MM.1S (cell line): Measurements from ENCODE around the gene SSU72.
"Not testable (repeated sequence)": the region's sequence is repeated elsewhere in the genome, so short reads cannot be mapped to it uniquely, and the experiment has no call there.

Source experiments
- DNase-seq: peaks from one replicate; pipeline ENCODE4 v3.0.0-alpha.2; 2015
- H2AFZ ChIP-seq: fragments of 300-600 bp; sonication (generic); 2 replicates; pipeline ENCODE4 v1.6.0; 2016; ENCODE audit warnings: antibody characterized with exemption, low read length
- H3F3A ChIP-seq: fragments of 300-600 bp; sonication (generic); 2 replicates; pipeline ENCODE4 v1.6.1; 2016; ENCODE audit warnings: mild to moderate bottlenecking, antibody characterized with exemption, low read length, moderate library complexity, mixed read lengths; ENCODE audit not compliant: insufficient read depth
- H3K27ac ChIP-seq: fragments of 300-600 bp; sonication (generic); 2 replicates; pipeline ENCODE4 v1.5.1; 2016; ENCODE audit warnings: mild to moderate bottlenecking, low read length
- H3K27me3 ChIP-seq: fragments of 300-600 bp; sonication (generic); replicated peaks from 2 replicates; pipeline ENCODE4 v1.6.0; 2016; ENCODE audit warnings: low read length; ENCODE audit not compliant: insufficient read depth
- H3K36me3 ChIP-seq: fragments of 300-600 bp; sonication (generic); replicated peaks from 2 replicates; pipeline ENCODE4 v1.6.1; 2016; ENCODE audit warnings: mild to moderate bottlenecking, low read length, mixed read lengths; ENCODE audit not compliant: insufficient read depth
- H3K4me1 ChIP-seq: fragments of 300-600 bp; sonication (generic); 2 replicates; pipeline ENCODE4 v1.6.1; 2016; ENCODE audit warnings: low read length, mixed read lengths
- H3K4me2 ChIP-seq: fragments of 300-600 bp; sonication (generic); 2 replicates; pipeline ENCODE4 v1.6.0; 2016; ENCODE audit warnings: low read depth, low read length
- H3K4me3 ChIP-seq: fragments of 300-600 bp; sonication (generic); 2 replicates; pipeline ENCODE4 v1.5.1; 2016; ENCODE audit warnings: low read length, mixed read lengths
- H3K79me2 ChIP-seq: fragments of 300-600 bp; sonication (generic); 2 replicates; pipeline ENCODE4 v1.6.1; 2016; ENCODE audit warnings: mixed run types, low read length, mixed read lengths
- H3K9ac ChIP-seq: fragments of 300-600 bp; sonication (generic); 2 replicates; pipeline ENCODE4 v1.6.1; 2016; ENCODE audit warnings: low read length, mixed read lengths
- H3K9me2 ChIP-seq: fragments of 300-600 bp; sonication (generic); replicated peaks from 2 replicates; pipeline ENCODE4 v1.6.1; 2016; ENCODE audit warnings: mild to moderate bottlenecking, low read length, mixed read lengths; ENCODE audit not compliant: insufficient read depth
- H3K9me3 ChIP-seq: fragments of 300-600 bp; sonication (generic); replicated peaks from 2 replicates; pipeline ENCODE4 v1.6.1; 2016; ENCODE audit warnings: mild to moderate bottlenecking, low read length, mixed read lengths; ENCODE audit not compliant: insufficient read depth
- H4K20me1 ChIP-seq: fragments of 300-600 bp; sonication (generic); 2 replicates; pipeline ENCODE4 v1.6.1; 2016; ENCODE audit warnings: mild to moderate bottlenecking, low read length, moderate library complexity, mixed read lengths; ENCODE audit not compliant: insufficient read depth
- EZH2 ChIP-seq: fragments of 300-600 bp; sonication (generic); optimal IDR thresholded peaks from 2 replicates; pipeline ENCODE3; 2017; ENCODE audit warnings: low read depth, mild to moderate bottlenecking, antibody characterized with exemption, low read length, mixed read lengths
- EZH2phosphoT487 ChIP-seq: fragments of 300-600 bp; sonication (generic); IDR thresholded peaks from 2 replicates; pipeline ENCODE4 v1.6.1; 2018; ENCODE audit warnings: antibody characterized with exemption, low read length
- TF ChIP-seq, protein P1 (sequence below): fragments of 300-600 bp; sonication (generic); IDR thresholded peaks from 2 replicates; pipeline ENCODE4 v1.5.1; 2016; ENCODE audit warnings: antibody characterized with exemption, low read length, mixed read lengths

SSU72 gene

GRCh38 chr1:1536019-1536937 is 38.4 kb downstream of the SSU72 start:
- no peak overlapping the region for H3K4me2 ChIP-seq
- H3K4me3 ChIP-seq: no peak overlapping the region
- H3K27ac ChIP-seq: no peak overlapping the region
- H3K9ac ChIP-seq: no peak overlapping the region
- no peaks in the 10 kb centered on the region for H3K27me3 ChIP-seq
- no peak for DNase-seq
- H3K36me3 ChIP-seq: no peaks in the 10 kb centered on the region
- no peaks in the 10 kb centered on the region for H3K9me3 ChIP-seq
- H3K9me2 ChIP-seq: no peaks in the 10 kb centered on the region
- H4K20me1 ChIP-seq: no peaks in the 10 kb centered on the region
- TF ChIP-seq, protein P1, sequence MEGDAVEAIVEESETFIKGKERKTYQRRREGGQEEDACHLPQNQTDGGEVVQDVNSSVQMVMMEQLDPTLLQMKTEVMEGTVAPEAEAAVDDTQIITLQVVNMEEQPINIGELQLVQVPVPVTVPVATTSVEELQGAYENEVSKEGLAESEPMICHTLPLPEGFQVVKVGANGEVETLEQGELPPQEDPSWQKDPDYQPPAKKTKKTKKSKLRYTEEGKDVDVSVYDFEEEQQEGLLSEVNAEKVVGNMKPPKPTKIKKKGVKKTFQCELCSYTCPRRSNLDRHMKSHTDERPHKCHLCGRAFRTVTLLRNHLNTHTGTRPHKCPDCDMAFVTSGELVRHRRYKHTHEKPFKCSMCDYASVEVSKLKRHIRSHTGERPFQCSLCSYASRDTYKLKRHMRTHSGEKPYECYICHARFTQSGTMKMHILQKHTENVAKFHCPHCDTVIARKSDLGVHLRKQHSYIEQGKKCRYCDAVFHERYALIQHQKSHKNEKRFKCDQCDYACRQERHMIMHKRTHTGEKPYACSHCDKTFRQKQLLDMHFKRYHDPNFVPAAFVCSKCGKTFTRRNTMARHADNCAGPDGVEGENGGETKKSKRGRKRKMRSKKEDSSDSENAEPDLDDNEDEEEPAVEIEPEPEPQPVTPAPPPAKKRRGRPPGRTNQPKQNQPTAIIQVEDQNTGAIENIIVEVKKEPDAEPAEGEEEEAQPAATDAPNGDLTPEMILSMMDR: no peak
- no peak for TF ChIP-seq EZH2
- no peaks in the 10 kb centered on the region for H3K79me2 ChIP-seq
- no peak overlapping the region for H2AFZ ChIP-seq
- no peaks in the 10 kb centered on the region for H3K4me1 ChIP-seq
- H3F3A ChIP-seq: no peaks in the 10 kb centered on the region

DNA sequence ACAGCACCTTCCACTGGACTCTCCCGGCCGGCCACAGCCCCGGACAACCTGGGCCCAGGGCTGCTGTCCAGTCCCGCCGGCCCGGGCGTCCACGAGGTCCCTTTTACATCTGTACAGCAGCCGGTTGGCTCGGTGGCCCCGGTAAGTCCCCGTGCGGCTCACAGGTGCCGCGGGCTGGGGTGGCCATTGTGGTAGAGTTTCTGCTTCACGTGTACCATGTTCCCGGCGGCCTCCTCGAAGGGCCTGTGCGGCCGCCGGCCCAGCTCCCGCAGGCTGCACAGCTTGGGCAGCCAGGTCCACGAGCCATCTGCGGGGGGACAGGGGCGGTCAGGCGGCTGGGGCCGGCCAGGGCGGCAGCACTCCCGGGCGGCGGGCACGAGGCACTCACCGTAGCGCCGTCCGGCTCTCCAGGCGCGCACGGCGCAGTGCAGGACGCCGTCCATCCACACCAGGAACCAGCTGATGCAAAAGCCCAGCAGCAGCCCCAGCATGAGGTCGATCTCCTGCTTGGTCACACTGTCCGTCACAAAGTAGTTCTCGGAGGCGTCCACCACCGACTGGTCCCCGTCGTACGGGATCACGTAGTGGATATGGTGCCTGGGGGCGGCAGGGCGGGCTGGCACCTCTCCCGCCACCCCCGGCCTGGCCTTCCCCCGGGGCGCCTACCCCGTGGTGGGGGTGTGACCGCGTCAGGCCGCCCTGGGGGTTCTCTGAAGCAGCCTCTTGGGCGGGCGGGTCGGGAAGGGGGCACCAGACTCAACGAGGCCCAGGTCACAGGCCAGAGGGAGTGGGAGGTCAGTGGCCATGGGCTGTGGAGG is 39.3 kb downstream of the SSU72 start:
- H3K9me3 ChIP-seq: no peaks in the 10 kb centered on the region
- H3K4me3 ChIP-seq: no peak overlapping the region
- no peaks in the 10 kb centered on the region for H4K20me1 ChIP-seq
- H3K4me1 ChIP-seq: no peaks in the 10 kb centered on the region
- TF ChIP-seq EZH2: no peak
- TF ChIP-seq, protein P1: no peak
- no peak for TF ChIP-seq EZH2phosphoT487
- no peak overlapping the region for H3K9ac ChIP-seq
- no peaks in the 10 kb centered on the region for H3F3A ChIP-seq
- H2AFZ ChIP-seq: no peak overlapping the region
- H3K9me2 ChIP-seq: no peaks in the 10 kb centered on the region
- H3K36me3 ChIP-seq: no peaks in the 10 kb centered on the region
- DNase-seq: no peak
- H3K27me3 ChIP-seq: no peaks in the 10 kb centered on the region
- no peaks in the 10 kb centered on the region for H3K79me2 ChIP-seq
- H3K4me2 ChIP-seq: no peak overlapping the region
- H3K27ac ChIP-seq: no peak overlapping the region

DNA sequence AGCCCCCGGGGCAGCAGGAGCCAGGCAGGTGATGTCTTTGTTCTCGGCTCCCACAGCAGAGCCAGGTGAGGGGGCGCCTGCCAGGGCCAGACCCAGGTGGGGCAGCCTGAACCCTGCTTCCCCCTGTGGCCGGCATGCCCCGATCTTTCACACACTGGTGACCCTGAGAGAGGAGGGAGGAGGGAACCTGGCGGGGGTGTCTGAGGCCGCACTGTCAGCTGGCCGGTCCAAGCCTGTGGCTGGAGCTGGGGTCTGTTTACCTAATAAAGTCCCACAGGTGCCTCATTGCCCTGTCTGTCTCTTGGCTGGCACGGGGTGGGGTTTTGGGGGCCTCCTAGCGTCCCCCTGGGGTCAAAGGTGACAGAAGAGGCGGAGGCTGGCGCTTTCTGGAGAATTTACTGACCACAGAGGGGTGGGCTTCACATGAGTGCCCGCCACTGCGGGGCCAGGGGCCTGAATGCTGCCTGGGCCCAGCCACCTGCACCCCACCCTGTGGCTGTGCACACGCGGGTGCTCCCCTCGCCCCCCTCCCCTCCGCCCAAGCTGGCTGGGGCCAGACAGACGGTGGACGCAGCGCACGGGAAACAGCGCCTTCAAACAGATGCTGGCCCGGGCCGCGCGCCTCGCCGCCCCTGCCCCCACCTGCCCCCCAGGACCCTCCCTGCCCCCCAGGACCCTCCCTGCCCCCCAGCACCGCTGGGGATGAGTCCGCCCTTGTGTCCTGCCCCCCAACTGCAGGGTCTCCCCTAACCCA is 40.1 kb downstream of the SSU72 start:
- Histone ChIP-seq H3K79me2 (no peaks in the 10 kb centered on the region), H3K4me1 (no peaks in the 10 kb centered on the region), H4K20me1 (no peaks in the 10 kb centered on the region), H3K36me3 (no peaks in the 10 kb centered on the region), H3K27ac (no peak overlapping the region), H3K9ac (no peak overlapping the region), H3K4me2 (no peak overlapping the region), H3K4me3 (no peak overlapping the region), H3K27me3 (no peaks in the 10 kb centered on the region), H3K9me3 (no peaks in the 10 kb centered on the region), H3K9me2 (no peaks in the 10 kb centered on the region), H2AFZ (no peak overlapping the region), H3F3A (no peaks in the 10 kb centered on the region)
- DNase-seq: no peak
- TF ChIP-seq EZH2 (no peak), EZH2phosphoT487 (no peak)
- TF ChIP-seq, protein P1: no peak

- H3K27ac ChIP-seq, H3F3A ChIP-seq, H3K4me2 ChIP-seq, H3K9me3 ChIP-seq, H4K20me1 ChIP-seq, H3K9me2 ChIP-seq, H3K79me2 ChIP-seq, H3K9ac ChIP-seq, DNase-seq, H3K27me3 ChIP-seq, H3K4me3 ChIP-seq, H3K4me1 ChIP-seq, H3K36me3 ChIP-seq, H2AFZ ChIP-seq: not testable (repeated sequence)
Measured at GRCh38 chr1:1533894-1534291, 40.8 kb downstream of the SSU72 start.
